ENCODE measurements around the gene NOXA1.
"Not testable (repeated sequence)": the region's sequence is repeated elsewhere in the genome, so short reads cannot be mapped to it uniquely, and the experiment has no call there.

Gene NOXA1

GRCh38 chr9:137444106-137444790 lies 21.1 kb downstream of the NOXA1 start:
- no peak for DNase-seq

- DNase-seq = peak; percentile 80
These were observed 22.1 kb downstream of the NOXA1 start for GRCh38 chr9:137445275-137445807.

GRCh38 chr9:137445930-137446431 lies 22.8 kb downstream of the NOXA1 start:
- DNase-seq = no peak

GRCh38 chr9:137446851-137447471 lies 23.8 kb downstream of the NOXA1 start:
- no peak for DNase-seq

GRCh38 chr9:137447722-137448601 lies 24.8 kb downstream of the NOXA1 start:
- DNase-seq = no peak

GRCh38 chr9:137448602-137448962 lies 25.4 kb downstream of the NOXA1 start:
- DNase-seq = no peak

GRCh38 chr9:137449081-137449844 lies 26.1 kb downstream of the NOXA1 start:
- no peak for DNase-seq

- DNase-seq = peak; percentile 31
These were observed 26.8 kb downstream of the NOXA1 start for GRCh38 chr9:137449931-137450538.

- not testable (repeated sequence) for DNase-seq
These were observed 27.5 kb downstream of the NOXA1 start for GRCh38 chr9:137450539-137451222.

GRCh38 chr9:137451264-137452005 lies 28.2 kb downstream of the NOXA1 start:
- not testable (repeated sequence) for DNase-seq

GRCh38 chr9:137452006-137452760 lies 29.0 kb downstream of the NOXA1 start:
- DNase-seq = no peak

- DNase-seq = no peak
These were observed 29.8 kb downstream of the NOXA1 start for GRCh38 chr9:137452761-137453642.

- DNase-seq = peak; percentile 43
These were observed 30.5 kb downstream of the NOXA1 start for GRCh38 chr9:137453643-137454081.

- peak; percentile 43 for DNase-seq
These were observed 31.0 kb downstream of the NOXA1 start for GRCh38 chr9:137454145-137454596.

GRCh38 chr9:137454597-137455358 lies 31.6 kb downstream of the NOXA1 start:
- DNase-seq = no peak

GRCh38 chr9:137455359-137455991 lies 32.3 kb downstream of the NOXA1 start:
- no peak for DNase-seq
